ENCODE measurements around the gene C10orf90.

DNA sequence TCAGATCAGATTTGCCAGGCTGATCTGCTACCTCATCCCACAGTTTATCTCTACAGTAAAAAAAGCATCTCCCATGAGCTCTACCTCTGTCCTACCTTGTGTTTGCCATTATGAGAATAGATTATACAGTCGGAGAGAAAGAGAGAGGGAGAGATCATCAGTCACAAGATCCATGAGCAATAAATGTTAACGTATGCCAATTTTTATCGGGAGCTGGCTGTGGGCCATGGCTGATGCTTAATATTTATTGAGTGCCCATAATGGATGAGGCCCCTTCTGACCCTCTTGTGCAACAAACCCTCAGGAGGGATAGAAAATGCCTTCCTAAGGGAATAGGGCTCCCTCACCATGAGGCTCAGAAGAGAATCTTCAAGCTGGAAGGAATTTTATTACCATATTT lies 52.8 kb downstream of the C10orf90 start:
- TF ChIP-seq, protein P1, sequence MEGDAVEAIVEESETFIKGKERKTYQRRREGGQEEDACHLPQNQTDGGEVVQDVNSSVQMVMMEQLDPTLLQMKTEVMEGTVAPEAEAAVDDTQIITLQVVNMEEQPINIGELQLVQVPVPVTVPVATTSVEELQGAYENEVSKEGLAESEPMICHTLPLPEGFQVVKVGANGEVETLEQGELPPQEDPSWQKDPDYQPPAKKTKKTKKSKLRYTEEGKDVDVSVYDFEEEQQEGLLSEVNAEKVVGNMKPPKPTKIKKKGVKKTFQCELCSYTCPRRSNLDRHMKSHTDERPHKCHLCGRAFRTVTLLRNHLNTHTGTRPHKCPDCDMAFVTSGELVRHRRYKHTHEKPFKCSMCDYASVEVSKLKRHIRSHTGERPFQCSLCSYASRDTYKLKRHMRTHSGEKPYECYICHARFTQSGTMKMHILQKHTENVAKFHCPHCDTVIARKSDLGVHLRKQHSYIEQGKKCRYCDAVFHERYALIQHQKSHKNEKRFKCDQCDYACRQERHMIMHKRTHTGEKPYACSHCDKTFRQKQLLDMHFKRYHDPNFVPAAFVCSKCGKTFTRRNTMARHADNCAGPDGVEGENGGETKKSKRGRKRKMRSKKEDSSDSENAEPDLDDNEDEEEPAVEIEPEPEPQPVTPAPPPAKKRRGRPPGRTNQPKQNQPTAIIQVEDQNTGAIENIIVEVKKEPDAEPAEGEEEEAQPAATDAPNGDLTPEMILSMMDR (IDR thresholded peaks at IDR 0.05), result no peak
- TF ChIP-seq EZH2 (IDR thresholded peaks at IDR 0.05) (no peak), EZH2phosphoT487 (IDR thresholded peaks at IDR 0.05) (no peak)

Data from neural progenitor cell (in vitro differentiated cells).